ENCODE data around the gene CEP19.

The CEP19 gene

GRCh38 chr3:196707566-196707965, 4.5 kb downstream of the CEP19 start:
- ATAC-seq = no peak
- TF ChIP-seq ESRRG (CRISPR knock-in tag; IDR thresholded peaks at IDR 0.05) (no peak), ZNF565 (CRISPR knock-in tag; conservative IDR thresholded peaks at IDR 0.05; ENCODE audit: low read depth) (no peak), ZNF8 (CRISPR knock-in tag; IDR thresholded peaks at IDR 0.05) (no peak), BACH2 (CRISPR knock-in tag; IDR thresholded peaks at IDR 0.05; ENCODE audit: borderline replicate concordance) (no peak), SNAI2 (CRISPR knock-in tag; IDR thresholded peaks at IDR 0.05) (no peak), PATZ1 (CRISPR knock-in tag; IDR thresholded peaks at IDR 0.05; ENCODE audit: borderline replicate concordance) (no peak), CSDC2 (CRISPR knock-in tag; IDR thresholded peaks at IDR 0.05) (no peak), TSHZ2 (CRISPR knock-in tag; IDR thresholded peaks at IDR 0.05) (no peak), TCF4 (CRISPR knock-in tag; IDR thresholded peaks at IDR 0.05; ENCODE audit: borderline replicate concordance) (no peak), OSR1 (CRISPR knock-in tag; IDR thresholded peaks at IDR 0.05) (no peak), PPARA (CRISPR knock-in tag; IDR thresholded peaks at IDR 0.05; ENCODE audit: borderline replicate concordance) (no peak), ZNF70 (CRISPR knock-in tag; IDR thresholded peaks at IDR 0.05) (no peak)

GRCh38 chr3:196706731-196707130, 5.3 kb downstream of the CEP19 start:
- no peak for TF ChIP-seq ESRRG (CRISPR knock-in tag; IDR thresholded peaks at IDR 0.05)
- TF ChIP-seq CSDC2 (CRISPR knock-in tag; IDR thresholded peaks at IDR 0.05) = no peak
- TF ChIP-seq BACH2 (CRISPR knock-in tag; IDR thresholded peaks at IDR 0.05; ENCODE audit: borderline replicate concordance) = no peak
- TF ChIP-seq ZNF70 (CRISPR knock-in tag; IDR thresholded peaks at IDR 0.05) = no peak
- no peak for TF ChIP-seq ZC3H10 (CRISPR knock-in tag; IDR thresholded peaks at IDR 0.05)
- no peak for TF ChIP-seq PATZ1 (CRISPR knock-in tag; IDR thresholded peaks at IDR 0.05; ENCODE audit: borderline replicate concordance)
- no peak for ATAC-seq

- no peak for ATAC-seq
- TF ChIP-seq CREB5 (CRISPR knock-in tag; IDR thresholded peaks at IDR 0.05; ENCODE audit: low read depth) (no peak), GLIS3 (CRISPR knock-in tag; IDR thresholded peaks at IDR 0.05) (no peak), ARNTL (CRISPR knock-in tag; IDR thresholded peaks at IDR 0.05; ENCODE audit: borderline replicate concordance, low read depth) (no peak), CSRNP3 (CRISPR knock-in tag; IDR thresholded peaks at IDR 0.05) (no peak), ESRRG (CRISPR knock-in tag; IDR thresholded peaks at IDR 0.05) (no peak), ZNF565 (CRISPR knock-in tag; conservative IDR thresholded peaks at IDR 0.05; ENCODE audit: low read depth) (no peak), PATZ1 (CRISPR knock-in tag; IDR thresholded peaks at IDR 0.05; ENCODE audit: borderline replicate concordance) (no peak)
These were observed 5.7 kb downstream of the CEP19 start for GRCh38 chr3:196706327-196706726.
